Measurements from ENCODE around the gene JAZF1.

JAZF1 gene

DNA sequence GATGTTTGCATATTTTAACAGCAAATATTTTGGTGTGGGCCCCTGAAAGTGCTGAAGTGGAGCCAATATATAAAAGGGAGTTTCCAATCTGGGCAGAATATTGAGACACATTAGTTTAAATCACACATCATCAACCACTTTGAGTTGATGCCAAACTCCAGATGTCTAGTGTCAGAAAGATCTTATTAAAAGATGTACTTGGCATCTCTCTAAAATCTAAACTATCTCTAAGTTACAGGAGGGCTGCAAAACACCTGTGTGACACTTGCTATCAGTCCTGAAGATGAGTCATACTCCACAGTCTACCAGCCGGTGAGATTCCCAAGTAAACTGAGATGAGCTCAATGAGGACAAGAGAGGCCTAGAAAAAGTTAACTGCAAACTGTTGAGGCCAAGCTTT lies 11.4 kb downstream of the JAZF1 start:
- Histone ChIP-seq H3F3A (ENCODE audit: insufficient read depth, low read length) (no peaks in the 10 kb centered on the region), H4K20me1 (ENCODE audit: insufficient read depth, low read length) (no peaks in the 10 kb centered on the region; the same call in 1 of the 2 replicates), H3K79me2 (ENCODE audit: low read length) (no peaks in the 10 kb centered on the region), H3K9ac (ENCODE audit: low read length) (no peak overlapping the region), H3K4me2 (ENCODE audit: low read depth, low read length) (no peak overlapping the region), H3K36me3 (replicated peaks; ENCODE audit: insufficient read depth, low read length) (no peaks in the 10 kb centered on the region), H2AFZ (ENCODE audit: low read length) (no peak overlapping the region), H3K27me3 (replicated peaks; ENCODE audit: insufficient read depth, low read length) (no peaks in the 10 kb centered on the region), H3K4me1 (ENCODE audit: low read length) (no peaks in the 10 kb centered on the region), H3K27ac (ENCODE audit: low read length) (no peak overlapping the region), H3K9me2 (replicated peaks; ENCODE audit: insufficient read depth, low read length) (no peaks in the 10 kb centered on the region), H3K4me3 (ENCODE audit: low read length) (no peak overlapping the region), H3K9me3 (replicated peaks; ENCODE audit: insufficient read depth, low read length) (no peaks in the 10 kb centered on the region)
- no peak for TF ChIP-seq EZH2phosphoT487 (IDR thresholded peaks at IDR 0.05; ENCODE audit: low read length)
- no peak for TF ChIP-seq EZH2 (optimal IDR thresholded peaks at IDR 0.05; ENCODE audit: low read depth, low read length)
- TF ChIP-seq, protein P1, sequence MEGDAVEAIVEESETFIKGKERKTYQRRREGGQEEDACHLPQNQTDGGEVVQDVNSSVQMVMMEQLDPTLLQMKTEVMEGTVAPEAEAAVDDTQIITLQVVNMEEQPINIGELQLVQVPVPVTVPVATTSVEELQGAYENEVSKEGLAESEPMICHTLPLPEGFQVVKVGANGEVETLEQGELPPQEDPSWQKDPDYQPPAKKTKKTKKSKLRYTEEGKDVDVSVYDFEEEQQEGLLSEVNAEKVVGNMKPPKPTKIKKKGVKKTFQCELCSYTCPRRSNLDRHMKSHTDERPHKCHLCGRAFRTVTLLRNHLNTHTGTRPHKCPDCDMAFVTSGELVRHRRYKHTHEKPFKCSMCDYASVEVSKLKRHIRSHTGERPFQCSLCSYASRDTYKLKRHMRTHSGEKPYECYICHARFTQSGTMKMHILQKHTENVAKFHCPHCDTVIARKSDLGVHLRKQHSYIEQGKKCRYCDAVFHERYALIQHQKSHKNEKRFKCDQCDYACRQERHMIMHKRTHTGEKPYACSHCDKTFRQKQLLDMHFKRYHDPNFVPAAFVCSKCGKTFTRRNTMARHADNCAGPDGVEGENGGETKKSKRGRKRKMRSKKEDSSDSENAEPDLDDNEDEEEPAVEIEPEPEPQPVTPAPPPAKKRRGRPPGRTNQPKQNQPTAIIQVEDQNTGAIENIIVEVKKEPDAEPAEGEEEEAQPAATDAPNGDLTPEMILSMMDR (IDR thresholded peaks at IDR 0.05; ENCODE audit: low read length), result no peak
- DNase-seq, result no peak

DNA sequence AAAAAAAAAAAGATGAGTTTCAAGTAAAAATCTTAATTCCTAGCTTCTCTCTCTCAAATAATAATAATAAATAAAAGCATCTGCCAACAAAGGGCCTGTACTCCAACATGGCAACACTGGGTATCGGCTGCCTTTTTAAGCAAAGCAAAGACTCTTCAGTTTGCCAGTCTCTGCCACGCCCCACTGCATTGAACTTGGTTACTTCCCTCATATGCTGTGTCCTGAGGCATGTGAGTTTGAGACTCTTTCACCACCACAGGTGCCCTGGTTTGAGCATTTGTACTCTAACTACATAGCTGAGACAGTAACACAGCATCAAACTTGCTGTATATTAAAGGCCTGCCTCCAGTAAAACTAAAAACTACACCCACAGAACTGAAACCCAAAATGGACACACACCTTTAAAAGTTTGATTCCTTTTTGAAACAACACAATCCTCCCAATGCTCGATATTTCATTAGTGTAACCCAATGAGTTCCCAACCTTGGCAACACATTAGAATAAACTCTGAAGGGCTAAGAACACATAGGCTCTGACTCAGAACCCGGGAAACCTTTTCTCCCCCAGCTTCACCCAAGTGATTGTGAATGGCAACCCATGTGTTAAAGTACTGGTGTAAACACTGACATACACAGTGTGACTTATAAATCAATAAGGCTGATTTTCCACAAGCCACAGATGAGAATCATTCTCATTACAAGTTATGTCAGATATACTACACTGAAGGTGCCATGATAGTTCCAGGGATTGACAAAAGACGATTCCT lies 12.0 kb downstream of the JAZF1 start:
- Histone ChIP-seq H3F3A (ENCODE audit: insufficient read depth, low read length) (no peaks in the 10 kb centered on the region), H3K4me1 (ENCODE audit: low read length) (no peaks in the 10 kb centered on the region), H2AFZ (ENCODE audit: low read length) (no peak overlapping the region), H3K9me3 (replicated peaks; ENCODE audit: insufficient read depth, low read length) (no peaks in the 10 kb centered on the region), H3K27ac (ENCODE audit: low read length) (no peak overlapping the region), H3K9me2 (replicated peaks; ENCODE audit: insufficient read depth, low read length) (no peaks in the 10 kb centered on the region), H3K36me3 (replicated peaks; ENCODE audit: insufficient read depth, low read length) (no peaks in the 10 kb centered on the region), H3K79me2 (ENCODE audit: low read length) (no peaks in the 10 kb centered on the region), H3K4me3 (ENCODE audit: low read length) (no peak overlapping the region), H3K27me3 (replicated peaks; ENCODE audit: insufficient read depth, low read length) (no peaks in the 10 kb centered on the region), H4K20me1 (ENCODE audit: insufficient read depth, low read length) (no peaks in the 10 kb centered on the region; the same call in 1 of the 2 replicates), H3K4me2 (ENCODE audit: low read depth, low read length) (no peak overlapping the region), H3K9ac (ENCODE audit: low read length) (no peak overlapping the region)
- no peak for DNase-seq
- TF ChIP-seq EZH2phosphoT487 (IDR thresholded peaks at IDR 0.05; ENCODE audit: low read length) (no peak), EZH2 (optimal IDR thresholded peaks at IDR 0.05; ENCODE audit: low read depth, low read length) (no peak)

DNA sequence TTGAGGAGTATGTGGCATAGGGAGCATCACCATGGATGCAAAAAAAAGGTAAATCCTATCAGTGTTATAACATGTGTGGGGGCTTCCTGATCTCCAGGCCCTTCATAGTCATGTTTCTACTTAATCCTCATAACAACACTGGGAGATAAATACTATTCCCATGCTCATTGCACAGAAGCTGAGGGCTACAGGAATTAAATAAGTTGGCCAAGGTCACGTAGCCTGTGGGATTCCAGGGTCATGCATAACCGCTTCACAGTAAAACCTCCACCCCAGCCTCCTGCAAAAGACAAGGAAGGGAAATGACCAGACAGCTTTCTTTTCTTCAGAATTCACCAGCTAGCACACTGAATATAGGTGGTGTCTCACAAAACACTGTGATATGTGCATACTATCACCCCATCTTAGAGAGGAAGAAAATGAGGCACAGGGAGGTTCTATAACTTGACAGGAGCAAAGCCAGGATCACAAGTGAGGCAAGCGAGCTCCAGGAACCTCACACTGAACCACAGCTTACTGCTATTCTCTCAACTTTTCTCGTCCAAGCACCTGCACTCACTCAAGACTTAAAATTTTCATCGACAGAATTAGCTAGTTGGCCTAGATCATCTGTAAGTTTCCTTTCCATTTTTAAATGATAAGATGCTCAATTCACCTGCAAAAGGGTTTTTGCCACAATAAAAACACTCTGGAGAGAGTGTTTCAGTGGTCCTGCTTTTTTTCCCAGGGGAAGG lies 13.4 kb downstream of the JAZF1 start:
- no peak overlapping the region for H3K4me2 ChIP-seq (ENCODE audit: low read depth, low read length)
- H3K27me3 ChIP-seq (replicated peaks; ENCODE audit: insufficient read depth, low read length), result no peaks in the 10 kb centered on the region
- no peak overlapping the region for H3K4me3 ChIP-seq (ENCODE audit: low read length)
- no peak overlapping the region for H3K9ac ChIP-seq (ENCODE audit: low read length)
- H4K20me1 ChIP-seq (ENCODE audit: insufficient read depth, low read length), result no peaks in the 10 kb centered on the region
- H3K36me3 ChIP-seq (replicated peaks; ENCODE audit: insufficient read depth, low read length), result no peaks in the 10 kb centered on the region
- H3K27ac ChIP-seq (ENCODE audit: low read length), result no peak overlapping the region
- TF ChIP-seq, protein P1 (IDR thresholded peaks at IDR 0.05; ENCODE audit: low read length), result no peak
- TF ChIP-seq EZH2 (optimal IDR thresholded peaks at IDR 0.05; ENCODE audit: low read depth, low read length) (no peak), EZH2phosphoT487 (IDR thresholded peaks at IDR 0.05; ENCODE audit: low read length) (no peak)
- no peaks in the 10 kb centered on the region for H3K4me1 ChIP-seq (ENCODE audit: low read length)
- no peak overlapping the region for H2AFZ ChIP-seq (ENCODE audit: low read length)
- H3F3A ChIP-seq (ENCODE audit: insufficient read depth, low read length), result no peaks in the 10 kb centered on the region
- DNase-seq, result no peak
- H3K9me3 ChIP-seq (replicated peaks; ENCODE audit: insufficient read depth, low read length), result no peaks in the 10 kb centered on the region
- no peaks in the 10 kb centered on the region for H3K9me2 ChIP-seq (replicated peaks; ENCODE audit: insufficient read depth, low read length)
- H3K79me2 ChIP-seq (ENCODE audit: low read length), result no peaks in the 10 kb centered on the region

All from MM.1S (cell line).